Measurements from ENCODE around the gene ACADL.
"Not testable (repeated sequence)": the region's sequence is repeated elsewhere in the genome, so short reads cannot be mapped to it uniquely, and the experiment has no call there.

Gene ACADL

DNA sequence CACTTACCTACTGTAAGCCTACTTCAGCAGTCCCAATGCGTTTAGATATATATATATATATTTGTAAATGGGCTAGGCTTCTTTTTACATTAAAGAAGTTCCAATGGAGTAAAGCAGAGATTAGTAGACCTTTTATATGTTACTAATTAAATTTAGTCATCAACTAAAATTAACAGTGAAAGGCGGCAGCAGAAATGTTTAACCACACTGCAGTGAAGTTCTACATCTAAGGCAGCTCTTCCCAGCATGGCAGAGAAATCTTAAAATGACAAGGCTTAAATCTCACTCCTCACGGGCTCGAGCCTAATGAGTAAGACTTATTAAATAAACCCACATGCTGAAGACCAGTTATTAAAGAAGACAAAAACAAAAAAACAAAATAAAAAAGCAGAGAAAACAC, 34.9 kb downstream of the ACADL start:
- POLR2A ChIA-PET = no interaction called here
- 100% methylated on average over 1 of the region's 4 CpGs for WGBS (ENCODE audit: insufficient coverage)
- no peak overlapping the region for H3K4me3 ChIP-seq (ENCODE audit: control insufficient read depth in 1 of 7, extremely low read depth in 1 of 7, insufficient read depth in 4 of 7, low read depth in 2 of 7, low read length in 6 of 7)
- no peak for DNase-seq
- H3K36me3 ChIP-seq (ENCODE audit: control insufficient read depth in 4 of 4, insufficient read depth in 4 of 4, low read length in 3 of 4) = no peaks in the 10 kb centered on the region
- H3K4me1 ChIP-seq (ENCODE audit: control extremely low read depth in 1 of 4, control insufficient read depth in 4 of 4, insufficient read depth in 4 of 4, low read length in 3 of 4) = peaks cover 0 to 4% (median 0%) of the 10 kb centered on the region in 4 experiments
- H3K9me3 ChIP-seq (ENCODE audit: control extremely low read depth in 1 of 5, control insufficient read depth in 4 of 5, insufficient read depth in 2 of 5, low read depth in 1 of 5, low read length in 4 of 5) = peaks cover 0 to 3% (median under 1%) of the 10 kb centered on the region in 5 experiments
- H3K27me3 ChIP-seq (replicated peaks in 2 of 5; ENCODE audit: control insufficient read depth in 4 of 5, insufficient read depth in 5 of 5, low read length in 4 of 5) = no peaks in the 10 kb centered on the region
- H3K27ac ChIP-seq (ENCODE audit: insufficient read depth in 1 of 2, low read depth in 1 of 2, low read length in 2 of 2, poor library complexity in 1 of 2, severe bottlenecking in 2 of 2) = no peak overlapping the region
- CTCF ChIA-PET = interaction anchor here (1.0 to 1.8 kb wide), 2 partner anchors 9 to 213 kb away, joined by 3 to 5 read pairs; no protein-coding TSS in a partner anchor

GRCh38 chr2:210189452-210190138, 35.7 kb downstream of the ACADL start:
- DNase-seq = no peak
- no peaks in the 10 kb centered on the region for H3K27me3 ChIP-seq (replicated peaks in 2 of 5; ENCODE audit: control insufficient read depth in 4 of 5, insufficient read depth in 5 of 5, low read length in 4 of 5)
- CTCF ChIA-PET = interaction anchor here (1.0 to 1.8 kb wide), 2 partner anchors 10 to 212 kb away, joined by 3 to 5 read pairs; no protein-coding TSS in a partner anchor
- no peaks in the 10 kb centered on the region for H3K36me3 ChIP-seq (ENCODE audit: control insufficient read depth in 4 of 4, insufficient read depth in 4 of 4, low read length in 3 of 4)
- no peak overlapping the region for H3K4me3 ChIP-seq (ENCODE audit: control insufficient read depth in 1 of 7, extremely low read depth in 1 of 7, insufficient read depth in 4 of 7, low read depth in 2 of 7, low read length in 6 of 7)
- WGBS (ENCODE audit: insufficient coverage) = no CpG with 5 or more reads among the region's 1 CpG
- H3K9me3 ChIP-seq (ENCODE audit: control extremely low read depth in 1 of 5, control insufficient read depth in 4 of 5, insufficient read depth in 2 of 5, low read depth in 1 of 5, low read length in 4 of 5) = peaks cover 0 to 5% (median 1%) of the 10 kb centered on the region in 5 experiments
- POLR2A ChIA-PET = no interaction called here
- no peak overlapping the region for H3K27ac ChIP-seq (ENCODE audit: insufficient read depth in 1 of 2, low read depth in 1 of 2, low read length in 2 of 2, poor library complexity in 1 of 2, severe bottlenecking in 2 of 2)
- no peaks in the 10 kb centered on the region for H3K4me1 ChIP-seq (ENCODE audit: control extremely low read depth in 1 of 4, control insufficient read depth in 4 of 4, insufficient read depth in 4 of 4, low read length in 3 of 4)

- Histone ChIP-seq H3K27me3 (replicated peaks in 2 of 5; ENCODE audit: control insufficient read depth in 4 of 5, insufficient read depth in 5 of 5, low read length in 4 of 5) (no peaks in the 10 kb centered on the region), H3K9me3 (ENCODE audit: control extremely low read depth in 1 of 5, control insufficient read depth in 4 of 5, insufficient read depth in 2 of 5, low read depth in 1 of 5, low read length in 4 of 5) (peaks cover 0 to 10% (median 4%) of the 10 kb centered on the region in 5 experiments), H3K27ac (ENCODE audit: insufficient read depth in 1 of 2, low read depth in 1 of 2, low read length in 2 of 2, poor library complexity in 1 of 2, severe bottlenecking in 2 of 2) (no peak overlapping the region), H3K4me1 (ENCODE audit: control extremely low read depth in 1 of 4, control insufficient read depth in 4 of 4, insufficient read depth in 4 of 4, low read length in 3 of 4) (no peaks in the 10 kb centered on the region), H3K4me3 (ENCODE audit: control insufficient read depth in 1 of 7, extremely low read depth in 1 of 7, insufficient read depth in 4 of 7, low read depth in 2 of 7, low read length in 6 of 7) (no peak overlapping the region), H3K36me3 (ENCODE audit: control insufficient read depth in 4 of 4, insufficient read depth in 4 of 4, low read length in 3 of 4) (no peaks in the 10 kb centered on the region)
- DNase-seq = peak in 1 of 3 donors; percentile 34
- ChIA-PET CTCF (interaction anchor here (1.4 kb wide), 1 partner anchor 11 kb away, joined by 3 read pairs; no protein-coding TSS in a partner anchor), POLR2A (no interaction called here)
- no CpG with 5 or more reads among the region's 2 CpGs for WGBS (ENCODE audit: insufficient coverage)
These were observed 36.5 kb downstream of the ACADL start for GRCh38 chr2:210188755-210189154.

- CTCF ChIA-PET = interaction anchor here (1.4 to 2.2 kb wide), 2 partner anchors 8 to 11 kb away, joined by 3 to 6 read pairs; no protein-coding TSS in a partner anchor
- H3K36me3 ChIP-seq (ENCODE audit: control insufficient read depth in 4 of 4, insufficient read depth in 4 of 4, low read length in 3 of 4) = no peaks in the 10 kb centered on the region
- H3K27me3 ChIP-seq (replicated peaks in 2 of 5; ENCODE audit: control insufficient read depth in 4 of 5, insufficient read depth in 5 of 5, low read length in 4 of 5) = no peaks in the 10 kb centered on the region
- no peaks in the 10 kb centered on the region for H3K4me1 ChIP-seq (ENCODE audit: control extremely low read depth in 1 of 4, control insufficient read depth in 4 of 4, insufficient read depth in 4 of 4, low read length in 3 of 4)
- H3K4me3 ChIP-seq (ENCODE audit: control insufficient read depth in 1 of 7, extremely low read depth in 1 of 7, insufficient read depth in 4 of 7, low read depth in 2 of 7, low read length in 6 of 7) = no peak overlapping the region
- H3K9me3 ChIP-seq (ENCODE audit: control extremely low read depth in 1 of 5, control insufficient read depth in 4 of 5, insufficient read depth in 2 of 5, low read depth in 1 of 5, low read length in 4 of 5) = peaks cover 0 to 10% (median 4%) of the 10 kb centered on the region in 5 experiments
- no peak for DNase-seq
- H3K27ac ChIP-seq (ENCODE audit: insufficient read depth in 1 of 2, low read depth in 1 of 2, low read length in 2 of 2, poor library complexity in 1 of 2, severe bottlenecking in 2 of 2) = no peak overlapping the region
- POLR2A ChIA-PET = no interaction called here
- WGBS (ENCODE audit: insufficient coverage) = 100% methylated on average over 1 of the region's 3 CpGs
These were observed 37.1 kb downstream of the ACADL start for GRCh38 chr2:210188190-210188589.

DNA sequence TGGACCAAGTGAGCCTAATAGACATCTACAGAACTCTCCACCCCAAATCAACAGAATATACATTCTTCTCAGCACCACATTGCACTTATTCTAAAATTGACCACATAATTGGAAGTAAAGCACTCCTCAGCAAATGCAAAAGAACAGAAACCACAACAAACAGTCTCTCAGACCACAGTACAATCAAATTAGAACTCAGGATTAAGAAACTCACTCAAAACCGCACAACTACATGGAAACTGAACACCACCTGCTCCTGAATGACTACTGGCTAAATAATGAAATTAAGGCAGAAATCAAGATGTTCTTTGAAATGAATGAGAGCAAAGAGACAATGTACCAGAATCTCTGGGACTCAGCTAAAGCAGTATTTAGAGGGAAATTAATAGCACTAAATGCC, 41.3 kb downstream of the ACADL start:
- H3K27ac ChIP-seq (ENCODE audit: insufficient read depth in 1 of 2, low read depth in 1 of 2, low read length in 2 of 2, poor library complexity in 1 of 2, severe bottlenecking in 2 of 2); CTCF ChIA-PET; DNase-seq; H3K36me3 ChIP-seq (ENCODE audit: control insufficient read depth in 4 of 4, insufficient read depth in 4 of 4, low read length in 3 of 4); H3K4me3 ChIP-seq (ENCODE audit: control insufficient read depth in 1 of 7, extremely low read depth in 1 of 7, insufficient read depth in 4 of 7, low read depth in 2 of 7, low read length in 6 of 7); H3K4me1 ChIP-seq (ENCODE audit: control extremely low read depth in 1 of 4, control insufficient read depth in 4 of 4, insufficient read depth in 4 of 4, low read length in 3 of 4); H3K27me3 ChIP-seq (replicated peaks in 2 of 5; ENCODE audit: control insufficient read depth in 4 of 5, insufficient read depth in 5 of 5, low read length in 4 of 5); POLR2A ChIA-PET: not testable (repeated sequence)
- no CpG with 5 or more reads among the region's 1 CpG for WGBS (ENCODE audit: insufficient coverage)
- peaks cover 0 to 10% (median 4%) of the 10 kb centered on the region in 5 experiments for H3K9me3 ChIP-seq (ENCODE audit: control extremely low read depth in 1 of 5, control insufficient read depth in 4 of 5, insufficient read depth in 2 of 5, low read depth in 1 of 5, low read length in 4 of 5)

- CTCF ChIA-PET = interaction anchor here (1.1 kb wide), 1 partner anchor 228 kb away, joined by 3 read pairs; no protein-coding TSS in a partner anchor
- H3K27ac ChIP-seq (ENCODE audit: insufficient read depth in 1 of 2, low read depth in 1 of 2, low read length in 2 of 2, poor library complexity in 1 of 2, severe bottlenecking in 2 of 2); H3K4me3 ChIP-seq (ENCODE audit: control insufficient read depth in 1 of 7, extremely low read depth in 1 of 7, insufficient read depth in 4 of 7, low read depth in 2 of 7, low read length in 6 of 7); H3K36me3 ChIP-seq (ENCODE audit: control insufficient read depth in 4 of 4, insufficient read depth in 4 of 4, low read length in 3 of 4); H3K27me3 ChIP-seq (replicated peaks in 2 of 5; ENCODE audit: control insufficient read depth in 4 of 5, insufficient read depth in 5 of 5, low read length in 4 of 5); H3K4me1 ChIP-seq (ENCODE audit: control extremely low read depth in 1 of 4, control insufficient read depth in 4 of 4, insufficient read depth in 4 of 4, low read length in 3 of 4); DNase-seq; POLR2A ChIA-PET: not testable (repeated sequence)
- 92% methylated on average over 12 of the region's 12 CpGs for WGBS (ENCODE audit: insufficient coverage)
- peaks cover 0 to 10% (median 4%) of the 10 kb centered on the region in 5 experiments for H3K9me3 ChIP-seq (ENCODE audit: control extremely low read depth in 1 of 5, control insufficient read depth in 4 of 5, insufficient read depth in 2 of 5, low read depth in 1 of 5, low read length in 4 of 5)
These were observed 43.6 kb downstream of the ACADL start for GRCh38 chr2:210181606-210182088.

- H3K27me3 ChIP-seq (replicated peaks in 2 of 5; ENCODE audit: control insufficient read depth in 4 of 5, insufficient read depth in 5 of 5, low read length in 4 of 5); DNase-seq; H3K4me1 ChIP-seq (ENCODE audit: control extremely low read depth in 1 of 4, control insufficient read depth in 4 of 4, insufficient read depth in 4 of 4, low read length in 3 of 4); H3K4me3 ChIP-seq (ENCODE audit: control insufficient read depth in 1 of 7, extremely low read depth in 1 of 7, insufficient read depth in 4 of 7, low read depth in 2 of 7, low read length in 6 of 7); POLR2A ChIA-PET; H3K27ac ChIP-seq (ENCODE audit: insufficient read depth in 1 of 2, low read depth in 1 of 2, low read length in 2 of 2, poor library complexity in 1 of 2, severe bottlenecking in 2 of 2); H3K36me3 ChIP-seq (ENCODE audit: control insufficient read depth in 4 of 4, insufficient read depth in 4 of 4, low read length in 3 of 4): not testable (repeated sequence)
- CTCF ChIA-PET = interaction anchor here (1.1 kb wide), 1 partner anchor 227 kb away, joined by 3 read pairs; no protein-coding TSS in a partner anchor
- peaks cover 0 to 10% (median 4%) of the 10 kb centered on the region in 5 experiments for H3K9me3 ChIP-seq (ENCODE audit: control extremely low read depth in 1 of 5, control insufficient read depth in 4 of 5, insufficient read depth in 2 of 5, low read depth in 1 of 5, low read length in 4 of 5)
- 87% methylated on average over 3 of the region's 3 CpGs for WGBS (ENCODE audit: insufficient coverage)
These were observed 44.1 kb downstream of the ACADL start for GRCh38 chr2:210181033-210181605.
